ENCODE data around the gene GDI1.
A peak's percentile ranks its signal among the peaks of the same experiment; 100 is the strongest.
"Not testable (repeated sequence)": the region's sequence is repeated elsewhere in the genome, so short reads cannot be mapped to it uniquely, and the experiment has no call there.

Gene GDI1

DNA sequence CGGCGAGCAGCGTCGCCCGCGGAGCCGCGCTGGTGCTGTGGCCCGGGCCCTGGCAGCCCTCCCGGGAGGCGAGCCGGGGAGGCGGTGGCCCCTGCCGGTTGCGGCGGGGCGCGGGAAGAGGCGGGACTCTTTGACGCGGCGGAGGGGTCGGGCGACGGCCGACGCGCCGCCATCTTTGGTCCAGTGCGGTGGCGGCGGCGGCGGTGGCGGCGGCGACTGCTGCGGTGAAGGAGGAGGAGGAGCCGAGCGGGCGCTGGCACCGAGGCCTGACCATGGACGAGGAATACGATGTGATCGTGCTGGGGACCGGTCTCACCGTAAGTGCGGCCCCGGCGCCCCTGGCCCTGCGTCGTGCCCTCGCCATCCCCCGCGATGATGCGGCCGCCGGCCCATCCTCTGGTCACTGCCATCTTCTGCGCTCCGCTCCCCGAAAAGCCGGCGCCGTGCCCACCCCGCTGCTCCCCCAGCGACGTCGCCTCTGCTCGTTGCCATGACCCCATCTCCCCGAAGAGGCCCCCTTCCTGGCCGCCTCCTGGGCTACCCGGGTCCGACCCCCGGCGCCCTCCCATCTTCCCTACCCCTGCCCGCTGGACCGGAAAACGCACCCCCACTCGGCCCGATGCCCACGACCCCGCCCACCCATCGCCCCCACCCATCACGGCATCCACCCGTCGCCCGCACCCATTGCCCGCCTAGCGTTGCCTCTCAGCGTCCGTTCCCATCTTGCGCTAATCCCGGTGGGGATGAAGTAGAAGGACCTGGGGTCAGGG is at the start of gene GDI1:
Gene GDI1 (plus strand): TSS at position 172 of the 770 bp plus-strand sequence. CDS start 101 bp downstream, at position 273.
- H3K4me1 Mint-ChIP-seq, result peaks cover 11% of the 10 kb centered on the region
- no peaks in the 10 kb centered on the region for H3K27me3 Mint-ChIP-seq (ENCODE audit: low read depth)
- H3K36me3 Mint-ChIP-seq (ENCODE audit: low read depth), result peaks cover 41% of the 10 kb centered on the region
- peak within 1 kb of the TSS; percentile 84 to 92 (median 85) for H3K27ac Mint-ChIP-seq
- H3K9me3 Mint-ChIP-seq, result peaks cover 15% of the 10 kb centered on the region
- peak within 1 kb of the TSS; percentile 92 to 95 (median 94) for H3K4me3 Mint-ChIP-seq
- TF ChIP-seq, protein P1, sequence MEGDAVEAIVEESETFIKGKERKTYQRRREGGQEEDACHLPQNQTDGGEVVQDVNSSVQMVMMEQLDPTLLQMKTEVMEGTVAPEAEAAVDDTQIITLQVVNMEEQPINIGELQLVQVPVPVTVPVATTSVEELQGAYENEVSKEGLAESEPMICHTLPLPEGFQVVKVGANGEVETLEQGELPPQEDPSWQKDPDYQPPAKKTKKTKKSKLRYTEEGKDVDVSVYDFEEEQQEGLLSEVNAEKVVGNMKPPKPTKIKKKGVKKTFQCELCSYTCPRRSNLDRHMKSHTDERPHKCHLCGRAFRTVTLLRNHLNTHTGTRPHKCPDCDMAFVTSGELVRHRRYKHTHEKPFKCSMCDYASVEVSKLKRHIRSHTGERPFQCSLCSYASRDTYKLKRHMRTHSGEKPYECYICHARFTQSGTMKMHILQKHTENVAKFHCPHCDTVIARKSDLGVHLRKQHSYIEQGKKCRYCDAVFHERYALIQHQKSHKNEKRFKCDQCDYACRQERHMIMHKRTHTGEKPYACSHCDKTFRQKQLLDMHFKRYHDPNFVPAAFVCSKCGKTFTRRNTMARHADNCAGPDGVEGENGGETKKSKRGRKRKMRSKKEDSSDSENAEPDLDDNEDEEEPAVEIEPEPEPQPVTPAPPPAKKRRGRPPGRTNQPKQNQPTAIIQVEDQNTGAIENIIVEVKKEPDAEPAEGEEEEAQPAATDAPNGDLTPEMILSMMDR (IDR thresholded peaks at IDR 0.05; ENCODE audit: unreplicated experiment in 3 of 3), result no peak

- not testable (repeated sequence) for H3K4me3 Mint-ChIP-seq; H3K27ac Mint-ChIP-seq; H3K4me1 Mint-ChIP-seq; H3K27me3 Mint-ChIP-seq (ENCODE audit: low read depth); H3K9me3 Mint-ChIP-seq; H3K36me3 Mint-ChIP-seq (ENCODE audit: low read depth)
Observed at GRCh38 chrX:154388094-154388493, 48.9 kb upstream of the GDI1 start.

- H3K9me3 Mint-ChIP-seq; H3K27me3 Mint-ChIP-seq (ENCODE audit: low read depth); H3K36me3 Mint-ChIP-seq (ENCODE audit: low read depth); H3K27ac Mint-ChIP-seq; H3K4me3 Mint-ChIP-seq; H3K4me1 Mint-ChIP-seq: not testable (repeated sequence)
Observed at GRCh38 chrX:154388649-154389048, 48.3 kb upstream of the GDI1 start.

GRCh38 chrX:154389812-154390747 is 46.9 kb upstream of the GDI1 start:
- not testable (repeated sequence) for H3K9me3 Mint-ChIP-seq; H3K36me3 Mint-ChIP-seq (ENCODE audit: low read depth); H3K27me3 Mint-ChIP-seq (ENCODE audit: low read depth); H3K4me1 Mint-ChIP-seq; H3K4me3 Mint-ChIP-seq; H3K27ac Mint-ChIP-seq

DNA sequence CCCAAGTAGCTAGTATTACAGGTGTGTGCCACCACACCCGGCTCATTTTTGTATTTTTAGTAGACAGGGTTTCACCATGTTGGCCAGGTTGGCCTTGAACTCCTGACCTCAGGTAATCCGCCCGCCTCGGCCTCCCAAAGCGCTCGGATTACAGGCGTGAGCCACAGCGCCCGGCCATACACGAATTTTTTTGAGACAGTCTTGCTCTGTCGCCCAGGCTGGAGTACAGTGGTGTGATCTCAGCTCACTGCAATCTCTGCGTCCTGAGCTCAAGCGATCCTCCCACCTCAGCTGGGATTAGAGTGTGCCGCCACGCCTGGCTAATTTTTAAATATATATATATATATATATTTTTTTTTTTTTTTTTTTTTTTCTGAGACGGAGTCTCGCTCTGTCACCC is 40.6 kb upstream of the GDI1 start:
- Mint-ChIP-seq H3K36me3 (ENCODE audit: low read depth) (peaks cover 27% of the 10 kb centered on the region), H3K27ac (peak overlapping the region in 2 of 3 experiments; percentile 100), H3K4me3 (peak overlapping the region in 2 of 3 experiments; percentile 98 to 99), H3K4me1 (peaks cover 11% of the 10 kb centered on the region)
- H3K9me3 Mint-ChIP-seq; H3K27me3 Mint-ChIP-seq (ENCODE audit: low read depth): not testable (repeated sequence)

- H3K27ac Mint-ChIP-seq, result peak overlapping the region; percentile 99 to 100 (median 100)
- peaks cover 27% of the 10 kb centered on the region for H3K36me3 Mint-ChIP-seq (ENCODE audit: low read depth)
- H3K27me3 Mint-ChIP-seq (ENCODE audit: low read depth), result peaks cover 5% of the 10 kb centered on the region
- H3K9me3 Mint-ChIP-seq, result peaks cover 6% of the 10 kb centered on the region
- TF ChIP-seq, protein P1 (IDR thresholded peaks at IDR 0.05; ENCODE audit: unreplicated experiment in 3 of 3), result no peak
- H3K4me3 Mint-ChIP-seq, result peak overlapping the region; percentile 98 to 99 (median 99)
- H3K4me1 Mint-ChIP-seq, result peaks cover 11% of the 10 kb centered on the region
Observed at GRCh38 chrX:154396973-154397887, 39.7 kb upstream of the GDI1 start.

- Mint-ChIP-seq H3K4me3 (peak within 1 kb of the TSS; percentile 98 to 99 (median 99)), H3K36me3 (ENCODE audit: low read depth) (peaks cover 27% of the 10 kb centered on the region), H3K27me3 (ENCODE audit: low read depth) (peaks cover 5% of the 10 kb centered on the region), H3K4me1 (peaks cover 11% of the 10 kb centered on the region), H3K9me3 (peaks cover 8% of the 10 kb centered on the region), H3K27ac (peak within 1 kb of the TSS; percentile 99 to 100 (median 100))
- TF ChIP-seq, protein P1 (IDR thresholded peaks at IDR 0.05; ENCODE audit: unreplicated experiment in 3 of 3), result no peak
Observed at GRCh38 chrX:154397888-154398667, 38.9 kb upstream of the GDI1 start, which contains the start of gene RPL10. Gene RPL10, plus strand, starts transcription at chrX:154398377. Its CDS starts 143 bp downstream, at chrX:154398520.
